Thoracic aorta (tissue), 2 donors: ENCODE measurements around the gene LRRC8D. TPM values are rescaled to one million over a fixed set of nuclear protein-coding genes. Genes with fewer than 3 reads are reported as not detected.

Experiments
- ATAC-seq: fragments of 150-250 bp; one replicate; pipeline ENCODE4 v1.8.0; 2017; ENCODE audit warnings: low read depth; ENCODE audit not compliant: insufficient number of reproducible peaks, low FRiP score
- DNase-seq: peaks from one replicate; pipeline ENCODE4 v3.0.0-alpha.2; 2020; ENCODE audit warnings: low spot score
- H3K27ac ChIP-seq, 2 donors: fragments of 200-600 bp; sonication (generic); 1 replicate in 1 of 2; 2 replicates in 1 of 2; pipeline ENCODE4 v1.5.1; 2016; ENCODE audit warnings: mild to moderate bottlenecking in 2 of 2, moderate library complexity in 2 of 2
- H3K27me3 ChIP-seq: fragments of 200-600 bp; sonication (generic); replicated peaks from 2 replicates; pipeline ENCODE4 v1.6.0; 2016; ENCODE audit warnings: mild to moderate bottlenecking; ENCODE audit not compliant: insufficient read depth
- H3K36me3 ChIP-seq: fragments of 200-600 bp; sonication (generic); one replicate; pipeline ENCODE4 v1.5.1; 2016
- H3K4me1 ChIP-seq, 2 donors: fragments of 200-600 bp; sonication (generic); 1 replicate in 1 of 2; 2 replicates in 1 of 2; pipeline versions ENCODE4 v1.5.1 to v1.6.0; 2016; ENCODE audit warnings: low read depth in 2 of 2, mild to moderate bottlenecking in 1 of 2; ENCODE audit not compliant: control insufficient read depth in 1 of 2
- H3K4me3 ChIP-seq: fragments of 200-600 bp; sonication (generic); 2 replicates; pipeline ENCODE4 v1.5.1; 2016; ENCODE audit warnings: mild to moderate bottlenecking
- H3K9me3 ChIP-seq: fragments of 200-600 bp; sonication (generic); 2 replicates; pipeline ENCODE4 v1.5.1; 2016
- total RNA-seq, 2 donors: library from RNA; depleted of rRNA; stranded (reverse); fragments of >200 nt; gene quantifications; one replicate each; pipeline versions ENCODE4 v1.1.0 to v1.2.3, GENCODE V29; 2016
- TF ChIP-seq, protein P1 (sequence below): fragments of 200-600 bp; sonication (generic); IDR thresholded peaks from one replicate; pipeline ENCODE4 v1.5.1; 2019; ENCODE audit warnings: antibody characterized with exemption

Gene LRRC8D
- total RNA-seq, 2 donors from 2014 or later = 8.8 to 10.7 TPM

DNA sequence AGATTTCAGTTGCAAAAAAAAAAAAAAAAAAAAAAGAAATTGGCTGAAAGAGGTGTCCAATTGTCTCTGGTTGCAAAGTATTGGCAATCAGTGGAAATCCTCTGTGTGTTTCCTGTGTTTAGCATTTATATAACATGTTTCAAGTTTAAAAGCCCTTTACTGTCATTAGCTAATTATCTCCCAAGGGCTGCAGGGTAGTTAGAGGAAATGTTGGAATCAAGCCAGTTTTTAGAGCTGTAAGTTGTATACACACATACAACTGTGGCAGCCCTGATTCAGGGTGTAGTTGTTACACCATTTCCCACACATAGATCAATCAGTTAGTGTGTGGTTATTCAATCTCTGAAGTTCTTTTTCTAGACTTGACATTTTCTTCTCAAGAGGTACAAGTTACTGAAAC, 165.2 kb downstream of the LRRC8D start:
- Histone ChIP-seq H3K4me3 (no peak overlapping the region), H3K27ac (no peak overlapping the region), H3K9me3 (no peaks in the 10 kb centered on the region), H3K36me3 (no peaks in the 10 kb centered on the region), H3K27me3 (no peaks in the 10 kb centered on the region), H3K4me1 (no peaks in the 10 kb centered on the region)
- DNase-seq (no peak), ATAC-seq (no peak)
- TF ChIP-seq, protein P1, sequence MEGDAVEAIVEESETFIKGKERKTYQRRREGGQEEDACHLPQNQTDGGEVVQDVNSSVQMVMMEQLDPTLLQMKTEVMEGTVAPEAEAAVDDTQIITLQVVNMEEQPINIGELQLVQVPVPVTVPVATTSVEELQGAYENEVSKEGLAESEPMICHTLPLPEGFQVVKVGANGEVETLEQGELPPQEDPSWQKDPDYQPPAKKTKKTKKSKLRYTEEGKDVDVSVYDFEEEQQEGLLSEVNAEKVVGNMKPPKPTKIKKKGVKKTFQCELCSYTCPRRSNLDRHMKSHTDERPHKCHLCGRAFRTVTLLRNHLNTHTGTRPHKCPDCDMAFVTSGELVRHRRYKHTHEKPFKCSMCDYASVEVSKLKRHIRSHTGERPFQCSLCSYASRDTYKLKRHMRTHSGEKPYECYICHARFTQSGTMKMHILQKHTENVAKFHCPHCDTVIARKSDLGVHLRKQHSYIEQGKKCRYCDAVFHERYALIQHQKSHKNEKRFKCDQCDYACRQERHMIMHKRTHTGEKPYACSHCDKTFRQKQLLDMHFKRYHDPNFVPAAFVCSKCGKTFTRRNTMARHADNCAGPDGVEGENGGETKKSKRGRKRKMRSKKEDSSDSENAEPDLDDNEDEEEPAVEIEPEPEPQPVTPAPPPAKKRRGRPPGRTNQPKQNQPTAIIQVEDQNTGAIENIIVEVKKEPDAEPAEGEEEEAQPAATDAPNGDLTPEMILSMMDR = no peak

Other genes with a start within 250 kb of the LRRC8D start
- gene LRRC8C, start 187.9 kb upstream of the LRRC8D start, total RNA-seq = 10 to 100 TPM; 11.6 to 15.2 TPM
- gene ZNF326, start 174.1 kb downstream of the LRRC8D start, total RNA-seq = 10 to 100 TPM; 21.8 to 31.1 TPM